B cell (primary cell): ENCODE measurements around the gene CHN1. TPM values are rescaled to one million over a fixed set of nuclear protein-coding genes. Genes with fewer than 3 reads are reported as not detected.

Source experiments
- ATAC-seq: fragments of 200-7000 bp; cut with Tn5 transposase; one replicate; pipeline ENCODE4 v1.10.0; 2021; ENCODE audit warnings: low read depth, mild to moderate bottlenecking, moderate number of reproducible peaks, moderate library complexity
- CTCF ChIA-PET: fragments of 350-600 bp; sonication (Branson Sonifier 250); formaldehyde crosslinking; loops from one replicate; lab custom pipeline; 2021; ENCODE audit warnings: antibody characterized with exemption, inconsistent platforms; lab: Charles Lee
- POLR2A ChIA-PET: fragments of 350-600 bp; sonication (Branson Sonifier 250); formaldehyde crosslinking; loops from one replicate; lab custom pipeline; 2021; ENCODE audit warnings: antibody characterized with exemption; lab: Charles Lee
- DNase-seq: peaks from one replicate; pipeline ENCODE4 v3.0.0; 2013
- H2AFZ ChIP-seq: 2 replicates; pipeline ENCODE4 v1.6.1; 2012; ENCODE audit warnings: mild to moderate bottlenecking, low read depth, low read length; ENCODE audit not compliant: insufficient read depth, poor library complexity, severe bottlenecking
- H3K27ac ChIP-seq, 2 donors: 1 replicate in 1 of 2; 2 replicates in 1 of 2; pipeline ENCODE4 v1.5.1; 2012 to 2013; ENCODE audit warnings: low read length in 2 of 2, mild to moderate bottlenecking in 2 of 2, moderate library complexity in 1 of 2
- H3K27me3 ChIP-seq, 4 experiments: fragments of 200-600 bp in 1 of 4; sonication (generic) in 1 of 4; replicated peaks in 1 of 4; 1 replicate in 2 of 4; 2 replicates in 2 of 4; pipeline versions ENCODE4 v1.6.1 to v1.7.0; 2013 to 2016; ENCODE audit warnings: low read length in 3 of 4, mild to moderate bottlenecking in 2 of 4, mixed read lengths in 1 of 4, moderate library complexity in 1 of 4; ENCODE audit not compliant: insufficient read depth in 4 of 4, control insufficient read depth in 3 of 4; ENCODE audit errors: control extremely low read depth in 1 of 4
- H3K36me3 ChIP-seq, 2 experiments: replicated peaks in 1 of 2; 1 replicate in 1 of 2; 2 replicates in 1 of 2; pipeline versions ENCODE4 v1.6.1 to v1.7.1; 2013; ENCODE audit warnings: low read length in 1 of 2; ENCODE audit not compliant: insufficient read depth in 2 of 2, control insufficient read depth in 1 of 2; ENCODE audit errors: control extremely low read depth in 1 of 2, extremely low read depth in 1 of 2
- H3K4me1 ChIP-seq, 2 donors: fragments of 200-600 bp in 1 of 2; sonication (generic) in 1 of 2; 1 replicate in 1 of 2; 2 replicates in 1 of 2; pipeline versions ENCODE4 v1.5.1 to v1.6.1; 2013 to 2017; ENCODE audit warnings: low read length in 2 of 2; ENCODE audit not compliant: control insufficient read depth in 2 of 2, insufficient read depth in 2 of 2
- H3K4me2 ChIP-seq: replicated peaks from 2 replicates; pipeline ENCODE3; 2012; ENCODE audit warnings: mild to moderate bottlenecking, low read depth, low read length; ENCODE audit not compliant: poor library complexity, severe bottlenecking
- H3K4me3 ChIP-seq, 5 experiments: fragments of 200-600 bp in 1 of 5; sonication (generic) in 1 of 5; 1 replicate in 3 of 5; 2 replicates in 2 of 5; pipeline versions ENCODE4 v1.5.1 to v1.7.0; 2011 to 2016; ENCODE audit warnings: low read length in 4 of 5, mild to moderate bottlenecking in 4 of 5, low read depth in 2 of 5, control low read depth in 1 of 5, moderate library complexity in 1 of 5; ENCODE audit not compliant: insufficient read depth in 1 of 5; ENCODE audit errors: control extremely low read depth in 1 of 5, extremely low read depth in 1 of 5
- H3K79me2 ChIP-seq: fragments of 200-600 bp; sonication (generic); one replicate; pipeline ENCODE4 v1.6.0; 2016; ENCODE audit warnings: low read length; ENCODE audit not compliant: control insufficient read depth, insufficient read depth
- H3K9ac ChIP-seq: fragments of 200-600 bp; sonication (generic); 2 replicates; pipeline ENCODE4 v1.6.1; 2017; ENCODE audit warnings: mild to moderate bottlenecking, low read length, moderate library complexity
- H3K9me3 ChIP-seq, 3 donors: one replicate each; pipeline versions ENCODE4 v1.6.1 to v1.7.1; 2013; ENCODE audit warnings: low read length in 2 of 3; ENCODE audit not compliant: control insufficient read depth in 2 of 3, insufficient read depth in 1 of 3; ENCODE audit errors: control extremely low read depth in 1 of 3
- H4K20me1 ChIP-seq: 2 replicates; pipeline ENCODE4 v1.6.0; 2012; ENCODE audit warnings: mild to moderate bottlenecking, low read length; ENCODE audit not compliant: insufficient read depth, control insufficient read depth, poor library complexity, severe bottlenecking
- H3K27ac Mint-ChIP-seq: one replicate; pipeline ENCODE4 v1.8.0; 2021; ENCODE audit warnings: mixed read lengths
- H3K27me3 Mint-ChIP-seq: one replicate; pipeline ENCODE4 v1.8.0; 2021; ENCODE audit warnings: mixed read lengths
- H3K4me1 Mint-ChIP-seq: one replicate; pipeline ENCODE4 v1.8.0; 2021; ENCODE audit warnings: mixed read lengths
- H3K4me3 Mint-ChIP-seq: one replicate; pipeline ENCODE4 v1.8.0; 2021; ENCODE audit warnings: mixed read lengths
- H3K9me3 Mint-ChIP-seq: one replicate; pipeline ENCODE4 v1.8.0; 2022; ENCODE audit warnings: mixed read lengths; ENCODE audit not compliant: insufficient read depth
- EZH2 ChIP-seq: IDR thresholded peaks from 2 replicates; pipeline ENCODE4 v1.6.1; 2012; ENCODE audit warnings: borderline replicate concordance, low read depth, mild to moderate bottlenecking, moderate library complexity, low read length; ENCODE audit not compliant: insufficient read depth, poor library complexity, severe bottlenecking
- WGBS: methylation state at CpG from one replicate; pipeline ENCODE4 v1.1.5; 2013; ENCODE audit warnings: missing lambda C conversion rate; ENCODE audit not compliant: insufficient coverage; 5-methylcytosine and 5-hydroxymethylcytosine counted together
- intact Hi-C: fragments of 100-400 bp; cut with micrococcal nuclease; formaldehyde crosslinking; loops from one replicate; pipeline ENCODE4 v1.10.0; 2022
- polyA plus RNA-seq: library from polyadenylated mRNA; depleted of rRNA; stranded (reverse); fragments of >200 nt; gene quantifications from 2 replicates; pipeline ENCODE4 v1.2.3, GENCODE V29; 2012
- total RNA-seq, 2 donors: library from RNA; stranded (reverse); fragments of 120-200 nt in 1 of 2; gene quantifications; 1 replicate in 1 of 2; 2 replicates in 1 of 2; pipeline versions ENCODE4 v1.2.3 to v1.2.4, GENCODE V29; 2013 to 2022
- TF ChIP-seq, protein P1 (sequence below): fragments of 200-600 bp; IDR thresholded peaks from one replicate; pipeline ENCODE4 v1.8.0; 2022; ENCODE audit warnings: antibody characterized with exemption, mild to moderate bottlenecking

The CHN1 gene
- total and polyA plus RNA-seq, 2 donors (not counting 1 experiment from before 2014, with no cell fraction given): 0.79 to 1.4 TPM

DNA sequence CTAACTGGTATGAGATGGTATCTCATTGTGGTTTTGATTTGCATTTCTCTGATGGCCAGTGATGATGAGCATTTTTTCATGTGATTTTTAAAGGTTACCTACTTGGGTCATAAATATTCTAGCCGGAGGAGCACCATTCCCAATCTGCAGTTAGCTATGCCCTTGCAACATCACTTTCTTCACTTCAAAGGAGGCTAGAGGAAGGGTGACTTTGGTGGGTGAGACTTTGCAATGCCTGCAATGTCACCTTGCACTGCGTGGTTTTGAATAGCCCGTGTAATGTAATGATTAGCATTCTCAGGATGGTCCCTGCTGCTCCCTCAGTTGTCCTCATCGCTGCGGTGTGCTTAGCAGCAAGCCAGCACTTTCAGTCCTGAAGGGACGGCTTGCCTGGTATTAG, 184.8 kb downstream of the CHN1 start:
- DNase-seq: no peak
- H3K27me3 ChIP-seq: peaks cover 0 to 5% (median 0%) of the 10 kb centered on the region in 4 experiments
- ATAC-seq: no peak

DNA sequence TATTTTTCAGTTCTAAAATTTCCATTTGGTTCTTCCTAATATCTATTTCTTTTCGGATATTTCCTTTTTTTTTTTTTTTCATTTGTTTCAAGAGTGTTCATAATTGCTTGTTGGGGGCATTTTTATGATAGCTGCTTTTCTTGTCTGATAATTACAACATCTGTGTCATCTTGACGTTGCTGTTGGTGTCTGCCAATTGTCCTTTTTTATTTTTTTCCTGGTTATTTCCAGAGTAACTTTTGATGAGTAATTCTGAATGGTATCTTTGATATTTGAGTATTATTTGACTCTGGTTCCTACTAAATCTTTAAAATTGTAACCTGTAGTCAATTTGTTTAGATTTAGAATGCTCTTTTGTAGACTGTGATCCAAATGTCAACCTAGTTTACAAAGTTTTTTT, 189.7 kb downstream of the CHN1 start:
- H3K27me3 Mint-ChIP-seq: peaks cover 3% of the 10 kb centered on the region
- H3K9ac ChIP-seq: no peak overlapping the region
- CTCF ChIA-PET: no interaction called here
- H3K27ac ChIP-seq: no peak overlapping the region
- H3K36me3 ChIP-seq: no peaks in the 10 kb centered on the region
- intact Hi-C loops: no loop called here
- H2AFZ ChIP-seq: no peak overlapping the region
- H3K27ac Mint-ChIP-seq: no peak overlapping the region
- no peak overlapping the region for H3K4me3 Mint-ChIP-seq
- TF ChIP-seq, protein P1, sequence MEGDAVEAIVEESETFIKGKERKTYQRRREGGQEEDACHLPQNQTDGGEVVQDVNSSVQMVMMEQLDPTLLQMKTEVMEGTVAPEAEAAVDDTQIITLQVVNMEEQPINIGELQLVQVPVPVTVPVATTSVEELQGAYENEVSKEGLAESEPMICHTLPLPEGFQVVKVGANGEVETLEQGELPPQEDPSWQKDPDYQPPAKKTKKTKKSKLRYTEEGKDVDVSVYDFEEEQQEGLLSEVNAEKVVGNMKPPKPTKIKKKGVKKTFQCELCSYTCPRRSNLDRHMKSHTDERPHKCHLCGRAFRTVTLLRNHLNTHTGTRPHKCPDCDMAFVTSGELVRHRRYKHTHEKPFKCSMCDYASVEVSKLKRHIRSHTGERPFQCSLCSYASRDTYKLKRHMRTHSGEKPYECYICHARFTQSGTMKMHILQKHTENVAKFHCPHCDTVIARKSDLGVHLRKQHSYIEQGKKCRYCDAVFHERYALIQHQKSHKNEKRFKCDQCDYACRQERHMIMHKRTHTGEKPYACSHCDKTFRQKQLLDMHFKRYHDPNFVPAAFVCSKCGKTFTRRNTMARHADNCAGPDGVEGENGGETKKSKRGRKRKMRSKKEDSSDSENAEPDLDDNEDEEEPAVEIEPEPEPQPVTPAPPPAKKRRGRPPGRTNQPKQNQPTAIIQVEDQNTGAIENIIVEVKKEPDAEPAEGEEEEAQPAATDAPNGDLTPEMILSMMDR: no peak
- no peak for TF ChIP-seq EZH2
- no peaks in the 10 kb centered on the region for H3K4me1 Mint-ChIP-seq
- no peaks in the 10 kb centered on the region for H3K9me3 Mint-ChIP-seq
- no peaks in the 10 kb centered on the region for H4K20me1 ChIP-seq
- H3K4me1 ChIP-seq: no peaks in the 10 kb centered on the region
- H3K4me3 ChIP-seq: no peak overlapping the region
- POLR2A ChIA-PET: no interaction called here
- no peaks in the 10 kb centered on the region for H3K79me2 ChIP-seq
- H3K27me3 ChIP-seq: no peaks in the 10 kb centered on the region
- H3K4me2 ChIP-seq: no peak overlapping the region
- DNase-seq: no peak
- ATAC-seq: no peak
- no CpG with 5 or more reads among the region's 2 CpGs for WGBS
- H3K9me3 ChIP-seq: no peaks in the 10 kb centered on the region

More for the DNA sequence above, 184.8 kb downstream of the CHN1 start:
- Histone ChIP-seq H3K36me3 (no peaks in the 10 kb centered on the region), H3K27ac (no peak overlapping the region), H3K9me3 (no peaks in the 10 kb centered on the region), H3K4me1 (no peaks in the 10 kb centered on the region), H3K4me3 (no peak overlapping the region), H3K4me2 (no peak overlapping the region), H3K9ac (no peak overlapping the region), H2AFZ (no peak overlapping the region), H3K79me2 (no peaks in the 10 kb centered on the region), H4K20me1 (no peaks in the 10 kb centered on the region)
- TF ChIP-seq EZH2: no peak
- TF ChIP-seq, protein P1: no peak
- Mint-ChIP-seq H3K9me3 (no peaks in the 10 kb centered on the region), H3K27me3 (peaks cover 6% of the 10 kb centered on the region), H3K4me3 (no peak overlapping the region), H3K27ac (no peak overlapping the region), H3K4me1 (no peaks in the 10 kb centered on the region)
- ChIA-PET POLR2A (no interaction called here), CTCF (no interaction called here)
- WGBS: 100% methylated on average over 2 of the region's 6 CpGs
- intact Hi-C loops: no loop called here
